Measurements from ENCODE around the gene TMEM255B. TPM values are rescaled to one million over a fixed set of nuclear protein-coding genes. Genes with fewer than 3 reads are reported as not detected.
A peak's percentile ranks its signal among the peaks of the same experiment; 100 is the strongest.
"Not testable (repeated sequence)": the region's sequence is repeated elsewhere in the genome, so short reads cannot be mapped to it uniquely, and the experiment has no call there.

The TMEM255B gene
- total RNA-seq, 2 experiments from 2014 or later, result 1.3 to 1.8 TPM

DNA sequence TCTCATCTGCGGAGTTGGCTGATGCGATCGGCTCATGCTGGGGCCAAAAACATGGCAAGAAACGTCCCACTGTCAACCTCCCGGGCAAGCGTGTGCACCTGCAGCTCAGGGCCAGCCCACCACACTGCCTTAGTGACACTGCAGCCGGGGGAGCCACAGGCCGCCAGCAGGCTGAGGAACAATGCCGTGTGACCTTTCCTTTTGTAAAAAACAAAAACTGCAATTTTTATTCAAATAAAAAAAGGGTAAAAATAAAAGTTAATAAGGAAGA is 18.8 kb upstream of the TMEM255B start:
- no peak overlapping the region for H3K27ac Mint-ChIP-seq
- peaks cover 19% of the 10 kb centered on the region for H3K4me1 Mint-ChIP-seq
- no peak for DNase-seq
- H3K27me3 Mint-ChIP-seq, result peaks cover 22% of the 10 kb centered on the region
- H3K36me3 Mint-ChIP-seq (ENCODE audit: low read depth), result no peaks in the 10 kb centered on the region
- no peak overlapping the region for H3K4me3 Mint-ChIP-seq
- ChIA-PET POLR2A (interaction anchor here (0.6 kb wide), 1 partner anchor 79 kb away, joined by 3 read pairs; no protein-coding TSS in a partner anchor), CTCF (interaction anchor here (0.8 kb wide), 1 partner anchor 75 kb away, joined by 6 read pairs; no protein-coding TSS in a partner anchor)
- H3K9me3 Mint-ChIP-seq, result no peaks in the 10 kb centered on the region

DNA sequence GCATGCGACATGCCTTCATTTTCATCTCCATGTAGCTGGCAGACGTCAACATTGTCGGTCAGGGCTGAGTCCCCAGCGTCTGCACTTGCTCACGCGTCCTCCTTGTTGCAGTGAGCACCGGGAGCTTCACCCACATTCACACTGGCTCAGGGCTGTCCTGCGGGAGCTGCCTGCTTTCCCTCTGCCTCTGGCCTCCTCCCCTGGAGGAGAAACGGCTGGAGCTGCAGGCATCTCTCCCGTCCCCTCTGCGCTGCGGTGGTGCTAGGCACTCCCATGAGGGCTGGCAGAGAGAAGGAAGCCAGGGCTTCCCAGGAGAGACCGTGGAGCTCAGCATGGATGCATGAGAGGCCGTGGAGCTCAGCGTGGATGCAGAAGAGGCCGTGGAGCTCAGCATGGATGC is 18.4 kb upstream of the TMEM255B start:
- Mint-ChIP-seq H3K27ac (no peak overlapping the region), H3K9me3 (no peaks in the 10 kb centered on the region), H3K4me1 (peaks cover 19% of the 10 kb centered on the region), H3K36me3 (ENCODE audit: low read depth) (no peaks in the 10 kb centered on the region), H3K4me3 (no peak overlapping the region), H3K27me3 (peaks cover 22% of the 10 kb centered on the region)
- no peak for DNase-seq
- ChIA-PET CTCF (interaction anchor here (0.6 to 1.4 kb wide), 3 partner anchors 13 to 370 kb away, joined by 3 to 6 read pairs (median 3); no protein-coding TSS in a partner anchor), POLR2A (interaction anchor here (0.6 kb wide), 1 partner anchor 78 kb away, joined by 3 read pairs; no protein-coding TSS in a partner anchor)

DNA sequence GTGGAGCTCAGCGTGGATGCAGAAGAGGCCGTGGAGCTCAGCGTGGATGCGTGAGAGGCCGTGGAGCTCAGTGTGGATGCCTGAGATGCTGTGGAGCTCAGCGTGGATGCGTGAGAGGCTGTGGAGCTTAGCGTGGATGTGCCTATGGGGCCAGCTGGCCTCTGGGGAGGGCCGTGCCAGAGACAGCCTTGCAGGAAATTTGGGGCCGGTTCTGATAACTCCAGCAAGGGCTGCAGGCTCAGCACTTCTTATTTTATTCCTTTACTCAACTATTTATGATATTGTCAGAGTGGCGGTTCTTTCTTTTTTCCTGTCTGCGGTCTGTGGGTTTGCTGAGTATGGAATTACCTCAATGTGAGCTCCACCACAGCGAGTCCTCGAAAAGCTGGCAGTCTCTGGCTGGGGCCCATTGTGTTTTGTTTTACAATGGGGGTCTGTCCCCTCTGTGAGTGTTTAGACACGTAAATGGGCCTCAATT is 17.8 kb upstream of the TMEM255B start:
- H3K27me3 Mint-ChIP-seq, result peaks cover 22% of the 10 kb centered on the region
- ChIA-PET CTCF (interaction anchor here (0.6 to 1.4 kb wide), 3 partner anchors 13 to 370 kb away, joined by 3 to 6 read pairs (median 3); no protein-coding TSS in a partner anchor), POLR2A (no interaction called here)
- no peak overlapping the region for H3K4me3 Mint-ChIP-seq
- H3K27ac Mint-ChIP-seq, result no peak overlapping the region
- DNase-seq, result peak; percentile 27
- H3K4me1 Mint-ChIP-seq, result peaks cover 19% of the 10 kb centered on the region
- H3K9me3 Mint-ChIP-seq, result no peaks in the 10 kb centered on the region
- H3K36me3 Mint-ChIP-seq (ENCODE audit: low read depth), result no peaks in the 10 kb centered on the region

DNA sequence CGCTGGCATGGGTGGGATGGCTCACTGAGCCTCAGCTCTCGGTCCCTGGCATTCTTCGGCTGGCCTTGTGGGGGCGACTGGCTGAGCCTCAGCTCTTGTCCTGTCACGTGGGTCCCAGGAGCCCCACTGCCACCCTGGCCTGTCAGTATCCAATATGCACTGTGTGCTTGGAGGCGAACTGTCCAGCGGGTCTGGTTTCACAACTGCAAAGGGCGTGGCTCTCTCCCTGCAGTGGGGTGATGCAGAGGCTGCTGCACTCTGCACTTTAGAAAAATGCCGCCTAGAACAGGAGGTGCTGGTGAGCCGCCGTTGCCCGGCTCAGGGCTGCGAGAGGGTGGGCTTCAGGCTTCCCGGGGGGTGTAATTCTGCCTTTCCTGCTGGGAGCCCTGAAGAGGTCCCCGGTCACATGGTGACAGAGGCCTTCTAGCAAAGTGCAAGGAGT is 17.0 kb upstream of the TMEM255B start:
- H3K9me3 Mint-ChIP-seq, result no peaks in the 10 kb centered on the region
- H3K27me3 Mint-ChIP-seq, result peaks cover 22% of the 10 kb centered on the region
- H3K36me3 Mint-ChIP-seq (ENCODE audit: low read depth), result no peaks in the 10 kb centered on the region
- ChIA-PET POLR2A (no interaction called here), CTCF (interaction anchor here (1.4 kb wide), 1 partner anchor 12 kb away, joined by 3 read pairs; no protein-coding TSS in a partner anchor)
- H3K4me3 Mint-ChIP-seq, result no peak overlapping the region
- H3K4me1 Mint-ChIP-seq, result peaks cover 19% of the 10 kb centered on the region
- no peak overlapping the region for H3K27ac Mint-ChIP-seq
- DNase-seq, result peak; percentile 19

DNA sequence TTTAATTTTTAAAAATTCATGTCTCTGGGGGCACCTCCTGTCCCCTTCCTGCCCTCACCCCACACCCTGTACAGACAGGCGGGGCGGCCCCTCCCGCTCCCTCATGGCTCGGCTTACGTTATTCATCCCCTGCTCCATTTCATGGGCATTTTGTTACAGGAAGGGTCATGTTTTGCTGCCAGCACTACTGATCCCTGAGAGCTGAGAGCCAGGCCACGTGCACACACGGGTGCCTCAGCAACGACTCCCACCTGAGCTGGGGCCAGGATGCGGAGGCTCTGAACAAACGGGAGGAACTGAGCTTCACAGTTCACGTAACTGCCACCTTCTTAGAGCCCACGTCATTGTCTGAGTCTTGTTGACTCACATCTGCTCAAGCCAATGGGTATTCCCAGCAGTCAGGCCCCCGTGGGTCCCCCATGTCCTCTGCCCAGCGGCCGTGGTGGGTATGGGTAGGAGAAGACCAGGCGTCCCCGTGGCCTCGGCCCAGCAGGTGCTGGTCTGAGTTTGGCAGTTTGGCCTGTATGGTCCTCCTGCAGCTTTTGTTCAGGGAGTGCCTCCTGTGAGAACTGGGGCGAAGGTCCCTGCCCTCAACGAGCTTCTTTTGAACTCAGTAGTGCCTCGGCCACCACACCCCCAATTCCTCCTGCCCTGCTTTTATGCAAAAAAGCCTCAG is 16.4 kb upstream of the TMEM255B start:
- DNase-seq, result no peak
- POLR2A ChIA-PET, result no interaction called here

DNA sequence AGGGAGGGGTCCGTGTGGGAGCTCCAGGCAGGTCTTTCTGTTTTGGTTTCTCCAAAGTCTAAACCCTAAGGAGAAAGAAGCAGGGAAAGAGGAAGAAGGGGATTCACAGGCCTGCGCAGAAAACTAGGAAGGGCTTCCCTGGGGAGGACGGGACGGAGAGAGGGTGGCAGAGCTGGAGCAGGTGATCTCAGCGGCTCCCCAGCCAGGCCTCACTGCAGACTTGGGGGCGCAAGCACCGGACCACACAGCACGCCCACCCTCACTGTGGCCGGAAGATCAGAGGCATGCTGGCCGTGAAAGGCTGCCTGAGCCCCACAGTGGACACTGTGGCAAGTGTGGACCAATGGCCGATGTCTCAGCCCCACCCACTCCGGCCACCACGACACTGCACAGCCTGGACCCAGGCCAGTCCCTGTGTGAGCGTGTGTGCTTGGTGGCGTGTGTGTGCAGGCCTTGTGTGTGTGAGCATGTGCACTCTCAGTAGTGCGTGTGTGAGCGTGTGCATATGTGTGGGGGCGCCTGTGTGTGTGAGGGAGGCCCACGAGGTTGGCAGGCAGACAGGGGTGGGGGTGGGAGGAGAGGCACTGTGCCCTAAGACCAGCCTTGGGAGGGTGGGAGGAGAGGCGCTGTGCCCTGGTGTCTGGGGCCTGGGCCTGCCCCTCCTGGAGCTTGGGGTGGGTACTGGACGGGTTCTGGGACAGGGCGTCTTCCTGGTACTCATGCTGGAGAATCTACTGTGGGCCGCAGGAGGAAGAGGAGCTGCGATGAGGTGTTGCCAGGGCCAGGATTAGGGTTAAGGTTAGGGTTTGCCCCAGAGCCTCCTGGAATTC is 15.4 kb upstream of the TMEM255B start:
- Mint-ChIP-seq H3K27me3 (peaks cover 19% of the 10 kb centered on the region), H3K27ac (no peak overlapping the region), H3K4me1 (peaks cover 19% of the 10 kb centered on the region), H3K4me3 (no peak overlapping the region), H3K9me3 (no peaks in the 10 kb centered on the region), H3K36me3 (ENCODE audit: low read depth) (no peaks in the 10 kb centered on the region)
- ChIA-PET CTCF (no interaction called here), POLR2A (no interaction called here)
- no peak for DNase-seq

More for the DNA sequence above, 16.4 kb upstream of the TMEM255B start:
- CTCF ChIA-PET, result no interaction called here
- no peaks in the 10 kb centered on the region for H3K36me3 Mint-ChIP-seq (ENCODE audit: low read depth)
- no peaks in the 10 kb centered on the region for H3K9me3 Mint-ChIP-seq
- no peak overlapping the region for H3K4me3 Mint-ChIP-seq
- peaks cover 19% of the 10 kb centered on the region for H3K27me3 Mint-ChIP-seq
- H3K4me1 Mint-ChIP-seq, result peaks cover 19% of the 10 kb centered on the region
- no peak overlapping the region for H3K27ac Mint-ChIP-seq

DNA sequence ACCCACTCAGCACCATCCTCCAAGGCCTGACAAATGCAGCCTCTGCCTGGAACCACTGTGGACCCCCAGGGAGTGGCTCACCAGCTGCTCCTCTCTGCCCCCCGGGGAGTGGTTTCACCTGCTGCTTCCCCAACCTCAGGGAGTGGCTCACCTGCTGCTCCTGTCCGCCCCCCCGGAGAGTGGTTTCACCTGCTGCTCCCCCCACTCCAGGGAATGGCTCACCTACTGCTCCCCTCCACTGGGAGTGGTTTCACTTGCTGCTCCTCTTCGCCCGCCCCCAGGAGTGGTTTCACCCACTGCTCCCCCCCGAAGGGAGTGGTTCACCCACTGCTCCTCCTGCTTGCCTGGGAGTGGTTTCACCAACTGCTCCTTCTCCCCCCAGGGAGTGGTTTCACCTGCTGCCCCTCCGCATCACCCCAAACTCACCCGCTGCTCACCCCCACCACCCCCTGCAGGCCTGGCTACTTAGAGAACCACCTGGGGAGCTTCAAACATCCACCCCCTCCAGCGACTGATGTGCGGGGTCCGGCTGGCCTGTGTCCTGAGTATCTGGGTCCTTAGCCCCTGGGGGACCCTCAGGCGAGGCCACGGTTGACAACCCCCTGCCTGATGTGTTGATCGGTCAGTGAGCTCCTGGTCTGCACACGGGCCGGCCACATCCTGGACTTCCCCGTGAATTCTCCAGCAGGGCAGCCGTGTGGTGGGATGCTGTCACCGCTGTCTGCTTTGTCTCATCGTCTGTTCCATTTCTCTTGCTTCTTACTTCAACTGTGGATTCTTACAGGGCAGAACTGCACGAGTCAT is 14.6 kb upstream of the TMEM255B start:
- Mint-ChIP-seq H3K27me3 (peaks cover 19% of the 10 kb centered on the region), H3K9me3 (no peaks in the 10 kb centered on the region), H3K4me1 (peaks cover 19% of the 10 kb centered on the region), H3K27ac (no peak overlapping the region), H3K4me3 (no peak overlapping the region), H3K36me3 (ENCODE audit: low read depth) (no peaks in the 10 kb centered on the region)
- ChIA-PET CTCF (no interaction called here), POLR2A (no interaction called here)
- DNase-seq, result no peak

DNA sequence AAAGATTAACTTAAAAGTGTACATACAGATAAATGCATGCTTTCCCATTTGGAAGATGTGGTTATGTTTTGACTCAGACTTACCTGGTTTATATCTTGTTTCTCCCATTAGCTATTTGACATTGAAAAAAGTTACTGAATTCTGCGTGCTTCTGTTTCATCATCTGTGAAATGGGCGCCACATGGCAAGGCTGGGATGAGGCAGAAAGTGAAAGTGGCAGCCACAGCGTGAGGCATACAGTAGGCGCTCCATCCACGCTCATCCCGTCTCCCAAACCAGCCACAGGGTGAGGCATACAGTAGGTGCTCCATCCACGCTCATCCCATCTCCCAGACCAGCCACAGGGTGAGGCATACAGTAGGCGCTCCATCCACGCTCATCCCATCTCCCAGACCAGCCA is 14.0 kb upstream of the TMEM255B start:
- peaks cover 19% of the 10 kb centered on the region for H3K4me1 Mint-ChIP-seq
- CTCF ChIA-PET, result no interaction called here
- no peak overlapping the region for H3K27ac Mint-ChIP-seq
- POLR2A ChIA-PET, result no interaction called here
- no peaks in the 10 kb centered on the region for H3K9me3 Mint-ChIP-seq
- peaks cover 17% of the 10 kb centered on the region for H3K27me3 Mint-ChIP-seq
- H3K36me3 Mint-ChIP-seq (ENCODE audit: low read depth), result no peaks in the 10 kb centered on the region
- H3K4me3 Mint-ChIP-seq, result no peak overlapping the region
- no peak for DNase-seq

DNA sequence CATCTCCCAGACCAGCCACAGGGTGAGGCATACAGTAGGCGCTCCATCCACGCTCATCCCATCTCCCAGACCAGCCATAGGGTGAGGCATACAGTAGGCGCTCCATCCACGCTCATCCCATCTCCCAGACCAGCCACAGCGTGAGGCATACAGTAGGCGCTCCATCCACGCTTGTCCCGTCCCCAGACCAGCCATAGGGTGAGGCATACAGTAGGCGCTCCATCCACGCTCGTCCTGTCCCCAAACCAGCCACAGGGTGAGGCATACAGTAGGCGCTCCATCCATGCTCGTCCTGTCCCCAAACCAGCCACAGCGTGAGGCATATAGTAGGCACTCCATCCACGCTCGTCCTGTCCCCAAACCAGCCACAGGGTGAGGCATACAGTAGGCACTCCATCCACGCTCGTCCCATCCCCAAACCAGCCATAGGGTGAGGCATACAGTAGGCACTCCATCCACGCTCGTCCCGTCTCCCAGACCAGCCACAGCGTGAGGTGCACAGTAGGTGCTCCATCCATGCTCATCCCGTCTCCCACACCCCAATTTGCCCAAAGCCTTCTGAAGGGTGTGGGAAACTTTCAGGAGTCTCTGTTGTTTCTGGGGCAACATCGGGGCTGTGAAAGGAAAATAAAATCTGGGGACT is 13.4 kb upstream of the TMEM255B start:
- Mint-ChIP-seq H3K4me1 (peaks cover 19% of the 10 kb centered on the region), H3K27me3 (peaks cover 12% of the 10 kb centered on the region)
- H3K27ac Mint-ChIP-seq; DNase-seq; H3K9me3 Mint-ChIP-seq; H3K36me3 Mint-ChIP-seq (ENCODE audit: low read depth); POLR2A ChIA-PET; H3K4me3 Mint-ChIP-seq: not testable (repeated sequence)
- CTCF ChIA-PET, result interaction anchor here (1.0 kb wide), 1 partner anchor 21 kb away, joined by 3 read pairs; no protein-coding TSS in a partner anchor

DNA sequence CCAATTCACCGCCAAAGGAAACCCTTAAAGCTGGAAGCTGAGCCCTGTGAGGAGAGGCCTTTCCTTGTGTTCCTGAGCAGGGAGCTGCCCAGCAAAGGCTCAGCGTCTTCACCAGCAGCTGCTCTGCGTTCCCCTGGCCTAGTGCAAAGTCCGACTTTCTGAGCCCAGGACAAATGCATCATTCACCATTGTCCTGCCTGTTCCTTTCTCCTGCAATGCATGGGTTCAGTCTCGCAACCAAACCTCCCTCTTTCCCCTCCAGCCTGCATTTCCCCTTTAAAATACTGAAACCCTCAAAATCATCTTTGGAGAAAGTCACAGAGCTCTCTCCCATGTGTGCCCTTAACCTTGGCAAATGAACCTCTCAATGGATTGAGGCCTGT is 12.9 kb upstream of the TMEM255B start:
- ChIA-PET POLR2A (no interaction called here), CTCF (interaction anchor here (1.0 kb wide), 1 partner anchor 21 kb away, joined by 3 read pairs; no protein-coding TSS in a partner anchor)
- H3K36me3 Mint-ChIP-seq (ENCODE audit: low read depth), result no peaks in the 10 kb centered on the region
- peaks cover 15% of the 10 kb centered on the region for H3K4me1 Mint-ChIP-seq
- H3K9me3 Mint-ChIP-seq, result peaks cover 10% of the 10 kb centered on the region
- H3K4me3 Mint-ChIP-seq, result no peak overlapping the region
- no peak for DNase-seq
- H3K27me3 Mint-ChIP-seq, result peaks cover 9% of the 10 kb centered on the region
- no peak overlapping the region for H3K27ac Mint-ChIP-seq

DNA sequence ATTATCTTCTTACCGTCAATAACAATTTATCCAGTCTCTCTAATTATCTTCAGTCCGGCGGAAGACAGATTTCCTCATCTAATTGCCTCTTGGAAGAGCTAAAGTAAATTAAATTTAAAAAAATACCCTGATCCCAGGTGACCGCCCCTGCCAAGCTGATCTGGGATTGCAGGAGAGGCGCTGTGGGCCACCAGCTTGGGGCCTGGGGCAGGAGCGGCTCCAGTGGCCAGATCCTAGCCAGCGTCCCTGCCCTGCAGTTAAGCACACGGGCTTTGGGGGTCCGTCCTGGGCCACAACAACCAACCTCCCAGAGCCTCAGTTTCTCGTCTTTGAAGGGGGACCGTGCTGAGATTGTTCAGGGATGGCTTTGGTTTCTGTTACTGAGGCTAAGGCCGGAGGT is 12.4 kb upstream of the TMEM255B start:
- peaks cover 9% of the 10 kb centered on the region for H3K4me1 Mint-ChIP-seq
- H3K4me3 Mint-ChIP-seq, result no peak overlapping the region
- POLR2A ChIA-PET, result no interaction called here
- no peaks in the 10 kb centered on the region for H3K36me3 Mint-ChIP-seq (ENCODE audit: low read depth)
- no peak for DNase-seq
- CTCF ChIA-PET, result interaction anchor here (1.0 kb wide), 1 partner anchor 22 kb away, joined by 3 read pairs; no protein-coding TSS in a partner anchor
- H3K9me3 Mint-ChIP-seq, result peaks cover 12% of the 10 kb centered on the region
- peaks cover 5% of the 10 kb centered on the region for H3K27me3 Mint-ChIP-seq
- H3K27ac Mint-ChIP-seq, result no peak overlapping the region

DNA sequence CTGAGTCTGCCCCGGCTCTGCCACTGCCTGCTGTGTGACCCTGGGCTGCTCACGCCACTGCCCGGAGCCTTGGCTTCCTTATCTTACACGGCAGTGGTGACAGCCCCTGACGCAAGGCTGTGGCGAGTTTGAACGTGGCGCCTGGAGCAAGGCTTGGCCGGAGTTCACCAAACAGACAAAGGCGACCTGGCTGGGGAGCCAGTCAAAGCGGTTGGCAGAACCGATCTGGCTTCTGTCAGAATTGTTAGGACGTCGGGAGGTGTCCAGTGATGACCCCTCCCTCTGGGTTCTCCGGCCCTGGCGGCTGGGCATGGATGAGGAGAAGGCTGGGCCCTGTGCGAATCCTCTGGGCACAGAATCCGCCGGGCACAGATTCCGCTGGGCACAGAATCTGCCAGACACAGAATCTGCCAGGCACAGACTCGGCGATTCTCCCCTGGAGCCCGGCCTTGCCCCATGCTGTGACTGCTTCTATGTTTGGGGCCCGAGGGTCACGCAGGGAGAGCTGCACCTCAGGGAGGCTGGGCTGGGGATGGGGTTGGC is 11.7 kb upstream of the TMEM255B start:
- no peak overlapping the region for H3K27ac Mint-ChIP-seq
- H3K9me3 Mint-ChIP-seq, result peaks cover 12% of the 10 kb centered on the region
- H3K27me3 Mint-ChIP-seq, result peaks cover 2% of the 10 kb centered on the region
- no peaks in the 10 kb centered on the region for H3K36me3 Mint-ChIP-seq (ENCODE audit: low read depth)
- DNase-seq, result no peak
- ChIA-PET POLR2A (no interaction called here), CTCF (no interaction called here)
- H3K4me1 Mint-ChIP-seq, result peaks cover 2% of the 10 kb centered on the region
- H3K4me3 Mint-ChIP-seq, result no peak overlapping the region
